K562 (cell line): ENCODE results near the gene FBP1. TPM values are rescaled to one million over a fixed set of nuclear protein-coding genes. Genes with fewer than 3 reads are reported as not detected.

Experiments
- ATF1 ChIP-seq, 2 experiments: fragments of 450-650 bp in 1 of 2; IDR thresholded peaks; 2 replicates each; pipeline ENCODE4 v1.6.1; 2016; ENCODE audit warnings: missing compliant biosample characterization in 1 of 2, missing genetic modification characterization in 1 of 2
- BACH1 ChIP-seq: fragments of 200-800 bp; sonication (Bioruptor generic); IDR thresholded peaks from 2 replicates; pipeline ENCODE4 v1.6.1; 2016; ENCODE audit warnings: missing genetic modification characterization, missing compliant biosample characterization
- C11orf30 ChIP-seq: fragments of 450-650 bp; IDR thresholded peaks from 2 replicates; pipeline ENCODE4 v1.6.1; 2016; ENCODE audit warnings: low read depth, mild to moderate bottlenecking
- HLTF ChIP-seq: fragments of 450-650 bp; IDR thresholded peaks from 2 replicates; pipeline ENCODE4 v1.6.1; 2016
- HNRNPK ChIP-seq: fragments of 200-400 bp; formaldehyde crosslinking; IDR thresholded peaks from one replicate; pipeline ENCODE4 v1.6.1; 2018; ENCODE audit warnings: mild to moderate bottlenecking, low read depth, low read length; ENCODE audit not compliant: poor library complexity, severe bottlenecking
- ILF3 ChIP-seq: fragments of 450-650 bp; IDR thresholded peaks from 2 replicates; pipeline ENCODE4 v1.6.1; 2018; ENCODE audit warnings: antibody characterized with exemption, mild to moderate bottlenecking, moderate library complexity, borderline replicate concordance
- KAT8 ChIP-seq: fragments of 450-650 bp; IDR thresholded peaks from 2 replicates; pipeline ENCODE4 v1.6.1; 2016; ENCODE audit warnings: low read depth, mild to moderate bottlenecking
- MAFG ChIP-seq: fragments of 450-650 bp; conservative IDR thresholded peaks from 2 replicates; pipeline ENCODE4 v1.6.1; 2016; ENCODE audit warnings: missing genetic modification characterization, missing compliant biosample characterization
- MAFK ChIP-seq: IDR thresholded peaks from 2 replicates; pipeline ENCODE4 v1.6.1; 2011; ENCODE audit warnings: low read length, improper control_type of control experiment
- MED1 ChIP-seq: sonication (generic); formaldehyde crosslinking; IDR thresholded peaks from 2 replicates; pipeline ENCODE4 v1.8.1; 2023; ENCODE audit warnings: missing genetic modification reagents, borderline replicate concordance
- MTF1 ChIP-seq: fragments of 250-450 bp; sonication (Bioruptor Pico); IDR thresholded peaks from 2 replicates; pipeline ENCODE4 v1.9.0; 2021; ENCODE audit warnings: moderate library complexity, mild to moderate bottlenecking, inconsistent platforms, borderline replicate concordance
- PHB ChIP-seq: fragments of 250-450 bp; sonication (Bioruptor Pico); IDR thresholded peaks from 2 replicates; pipeline ENCODE4 v1.5.0; 2021
- RHOXF2B ChIP-seq: fragments of 250-450 bp; sonication (Bioruptor Pico); conservative IDR thresholded peaks from 2 replicates; pipeline ENCODE4 v1.5.1; 2021
- SIX5 ChIP-seq, 2 experiments: IDR thresholded peaks; 2 replicates each; pipeline ENCODE4 v1.6.1; 2011; ENCODE audit warnings: low read length in 2 of 2, borderline replicate concordance in 1 of 2, low read depth in 1 of 2, mild to moderate bottlenecking in 1 of 2, moderate library complexity in 1 of 2; ENCODE audit not compliant: insufficient read depth in 1 of 2
- ZNF12 ChIP-seq: sonication (generic); formaldehyde crosslinking; IDR thresholded peaks from 2 replicates; pipeline ENCODE4 v1.4.0; 2020; ENCODE audit warnings: mild to moderate bottlenecking, missing genetic modification reagents
- ZNF140 ChIP-seq: fragments of 250-450 bp; sonication (Bioruptor Pico); IDR thresholded peaks from 2 replicates; pipeline ENCODE4 v1.8.0; 2021; ENCODE audit warnings: moderate library complexity, mild to moderate bottlenecking, inconsistent platforms
- ZNF717 ChIP-seq: fragments of 250-450 bp; sonication (Bioruptor Pico); IDR thresholded peaks from 2 replicates; pipeline ENCODE4 v1.5.0; 2021
- ZNF76 ChIP-seq: fragments of 250-450 bp; sonication (Bioruptor Pico); IDR thresholded peaks from 2 replicates; pipeline ENCODE4 v1.4.0; 2020; ENCODE audit warnings: mild to moderate bottlenecking, moderate library complexity, borderline replicate concordance
- ZNF778 ChIP-seq: fragments of 450-650 bp; formaldehyde crosslinking; IDR thresholded peaks from 2 replicates; pipeline ENCODE4 v1.4.0; 2020; ENCODE audit warnings: mild to moderate bottlenecking, moderate library complexity
- ZNF780A ChIP-seq: fragments of 250-450 bp; sonication (Bioruptor Pico); IDR thresholded peaks from 2 replicates; pipeline ENCODE4 v1.5.0; 2021; ENCODE audit warnings: mild to moderate bottlenecking
- ZNF79 ChIP-seq: fragments of 250-450 bp; sonication (Bioruptor Pico); IDR thresholded peaks from 2 replicates; pipeline ENCODE4 v1.4.0; 2020; ENCODE audit warnings: low read depth, mild to moderate bottlenecking, moderate library complexity
- polyA plus RNA-seq, 8 experiments: library from polyadenylated mRNA; depleted of rRNA in 4 of 8; stranded (reverse) in 5 of 8; unstranded in 3 of 8; fragments of >200 nt; fragmentation: Nextera tagmentation in 2 of 8; fragmentation: Illumina TruSeq in 1 of 8; extraction: Ambion mirVana in 2 of 8; extraction: Trizol in 1 of 8; gene quantifications; 2 replicates each; pipeline versions ENCODE4 v1.2.1 to v1.2.3, GENCODE V29; 2011 to 2014; ENCODE audit warnings: inconsistent platforms in 1 of 8, missing spikeins in 1 of 8
- total RNA-seq, 7 experiments: library from RNA; depleted of rRNA in 6 of 7; stranded (reverse); fragments of >200 nt in 6 of 7; fragmentation: Illumina TruSeq in 2 of 7; extraction: Trizol in 2 of 7; gene quantifications; 2 replicates each; pipeline versions ENCODE4 v1.2.1 to v1.2.3, GENCODE V29; 2011 to 2021; ENCODE audit warnings: low replicate concordance in 1 of 7
- TF ChIP-seq, protein P1 (sequence below): sonication (generic); formaldehyde crosslinking; IDR thresholded peaks from 2 replicates; pipeline ENCODE4 v1.8.0; 2023; ENCODE audit warnings: mild to moderate bottlenecking, missing genetic modification reagents
- TF ChIP-seq, protein P2 (sequence below): fragments of 450-650 bp; IDR thresholded peaks from 2 replicates; pipeline ENCODE4 v1.6.1; 2016; ENCODE audit warnings: low read depth, mild to moderate bottlenecking, moderate library complexity
- TF ChIP-seq, protein P3 (sequence below), 2 experiments: fragments of 200-800 bp in 1 of 2; sonication (Bioruptor generic) in 1 of 2; sonication (generic) in 1 of 2; formaldehyde crosslinking in 1 of 2; IDR thresholded peaks in 1 of 2; conservative IDR thresholded peaks in 1 of 2; 2 replicates each; pipeline versions ENCODE4 v1.5.0 to v1.6.1; 2016 to 2020; ENCODE audit warnings: missing compliant biosample characterization in 1 of 2, missing genetic modification characterization in 1 of 2, missing genetic modification reagents in 1 of 2

FBP1 gene
- total and polyA plus RNA-seq, 9 of the 15 experiments (the other 6 are each of a cell fraction or from before 2014, with no cell fraction given) = 0.24 TPM; not detected in 8

DNA sequence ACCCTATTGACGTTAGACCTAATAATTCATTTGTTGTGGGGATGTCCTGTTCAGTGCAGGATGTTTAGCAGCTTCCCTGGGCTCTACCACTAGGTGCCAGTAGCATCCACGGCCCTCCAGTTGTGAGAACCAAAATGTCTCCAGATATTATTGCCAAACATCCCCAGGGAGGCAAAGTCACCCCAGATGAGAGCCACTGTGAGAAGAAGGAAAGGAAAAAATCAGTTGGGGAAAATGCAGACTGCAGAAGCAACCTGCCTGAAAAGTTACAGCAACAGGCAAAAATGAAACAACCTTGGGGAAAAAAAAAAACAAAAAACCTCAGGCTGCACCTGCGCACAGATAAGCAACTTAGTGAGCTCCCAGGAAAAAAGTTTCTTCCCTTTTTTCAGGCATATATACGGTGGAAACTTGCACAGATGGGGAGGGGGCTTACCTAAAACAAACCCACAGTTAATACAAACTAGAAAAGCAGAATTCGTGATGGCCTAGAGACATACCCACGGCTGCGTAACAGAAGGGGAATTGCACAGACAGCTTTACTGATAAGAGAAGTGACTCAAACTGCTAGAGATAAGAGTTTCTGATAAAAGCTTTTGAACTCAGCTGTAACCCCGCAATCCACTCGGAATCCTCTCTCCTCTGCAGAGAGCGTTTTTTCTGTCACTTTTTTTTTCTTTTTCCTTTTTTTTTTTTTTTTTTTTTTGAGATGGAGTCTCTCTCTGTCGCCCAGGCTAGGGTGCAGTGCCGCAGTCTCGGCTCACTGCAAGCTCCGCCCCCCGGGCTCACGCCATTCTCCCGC, 29.8 kb upstream of the FBP1 start (continued):
- TF ChIP-seq PHB (CRISPR knock-in tag) (no peak), KAT8 (no peak), SIX5 (IDR thresholded peaks at IDR 0.05; ENCODE audit: borderline replicate concordance in 1 of 2, insufficient read depth in 1 of 2, low read depth in 1 of 2, low read length in 2 of 2) (no peak), ZNF12 (CRISPR knock-in tag) (no peak), ZNF717 (no peak), MED1 (no peak), ZNF778 (CRISPR knock-in tag) (no peak), MTF1 (CRISPR knock-in tag) (no peak), MAFG (tag) (no peak), ZNF79 (CRISPR knock-in tag) (no peak), ZNF780A (CRISPR knock-in tag) (no peak), ZNF140 (CRISPR knock-in tag) (no peak), HNRNPK (no peak), ATF1 (CRISPR knock-in tag; IDR thresholded peaks at IDR 0.05) (no peak), ATF1 (tag; IDR thresholded peaks at IDR 0.05) (peak; percentile 48), MAFK (no peak), BACH1 (tag) (no peak), HLTF (0 out of 2 replicates have a peak, but pooled peaks have one; percentile 48), C11orf30 (no peak), ILF3 (no peak), RHOXF2B (CRISPR knock-in tag) (no peak), ZNF76 (CRISPR knock-in tag) (no peak)
- TF ChIP-seq, protein P1, sequence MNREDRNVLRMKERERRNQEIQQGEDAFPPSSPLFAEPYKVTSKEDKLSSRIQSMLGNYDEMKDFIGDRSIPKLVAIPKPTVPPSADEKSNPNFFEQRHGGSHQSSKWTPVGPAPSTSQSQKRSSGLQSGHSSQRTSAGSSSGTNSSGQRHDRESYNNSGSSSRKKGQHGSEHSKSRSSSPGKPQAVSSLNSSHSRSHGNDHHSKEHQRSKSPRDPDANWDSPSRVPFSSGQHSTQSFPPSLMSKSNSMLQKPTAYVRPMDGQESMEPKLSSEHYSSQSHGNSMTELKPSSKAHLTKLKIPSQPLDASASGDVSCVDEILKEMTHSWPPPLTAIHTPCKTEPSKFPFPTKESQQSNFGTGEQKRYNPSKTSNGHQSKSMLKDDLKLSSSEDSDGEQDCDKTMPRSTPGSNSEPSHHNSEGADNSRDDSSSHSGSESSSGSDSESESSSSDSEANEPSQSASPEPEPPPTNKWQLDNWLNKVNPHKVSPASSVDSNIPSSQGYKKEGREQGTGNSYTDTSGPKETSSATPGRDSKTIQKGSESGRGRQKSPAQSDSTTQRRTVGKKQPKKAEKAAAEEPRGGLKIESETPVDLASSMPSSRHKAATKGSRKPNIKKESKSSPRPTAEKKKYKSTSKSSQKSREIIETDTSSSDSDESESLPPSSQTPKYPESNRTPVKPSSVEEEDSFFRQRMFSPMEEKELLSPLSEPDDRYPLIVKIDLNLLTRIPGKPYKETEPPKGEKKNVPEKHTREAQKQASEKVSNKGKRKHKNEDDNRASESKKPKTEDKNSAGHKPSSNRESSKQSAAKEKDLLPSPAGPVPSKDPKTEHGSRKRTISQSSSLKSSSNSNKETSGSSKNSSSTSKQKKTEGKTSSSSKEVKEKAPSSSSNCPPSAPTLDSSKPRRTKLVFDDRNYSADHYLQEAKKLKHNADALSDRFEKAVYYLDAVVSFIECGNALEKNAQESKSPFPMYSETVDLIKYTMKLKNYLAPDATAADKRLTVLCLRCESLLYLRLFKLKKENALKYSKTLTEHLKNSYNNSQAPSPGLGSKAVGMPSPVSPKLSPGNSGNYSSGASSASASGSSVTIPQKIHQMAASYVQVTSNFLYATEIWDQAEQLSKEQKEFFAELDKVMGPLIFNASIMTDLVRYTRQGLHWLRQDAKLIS (CRISPR knock-in tag) = no peak
- TF ChIP-seq, protein P2, sequence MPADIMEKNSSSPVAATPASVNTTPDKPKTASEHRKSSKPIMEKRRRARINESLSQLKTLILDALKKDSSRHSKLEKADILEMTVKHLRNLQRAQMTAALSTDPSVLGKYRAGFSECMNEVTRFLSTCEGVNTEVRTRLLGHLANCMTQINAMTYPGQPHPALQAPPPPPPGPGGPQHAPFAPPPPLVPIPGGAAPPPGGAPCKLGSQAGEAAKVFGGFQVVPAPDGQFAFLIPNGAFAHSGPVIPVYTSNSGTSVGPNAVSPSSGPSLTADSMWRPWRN = peak; percentile 42; the same call in 1 of the 2 replicates
- TF ChIP-seq, protein P3, sequence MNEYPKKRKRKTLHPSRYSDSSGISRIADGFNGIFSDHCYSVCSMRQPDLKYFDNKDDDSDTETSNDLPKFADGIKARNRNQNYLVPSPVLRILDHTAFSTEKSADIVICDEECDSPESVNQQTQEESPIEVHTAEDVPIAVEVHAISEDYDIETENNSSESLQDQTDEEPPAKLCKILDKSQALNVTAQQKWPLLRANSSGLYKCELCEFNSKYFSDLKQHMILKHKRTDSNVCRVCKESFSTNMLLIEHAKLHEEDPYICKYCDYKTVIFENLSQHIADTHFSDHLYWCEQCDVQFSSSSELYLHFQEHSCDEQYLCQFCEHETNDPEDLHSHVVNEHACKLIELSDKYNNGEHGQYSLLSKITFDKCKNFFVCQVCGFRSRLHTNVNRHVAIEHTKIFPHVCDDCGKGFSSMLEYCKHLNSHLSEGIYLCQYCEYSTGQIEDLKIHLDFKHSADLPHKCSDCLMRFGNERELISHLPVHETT (CRISPR knock-in tag; conservative IDR thresholded peaks at IDR 0.05 in 1 of 2, IDR thresholded peaks at IDR 0.05 in 1 of 2) = no peak
